HL-60/S4 (cell line): ENCODE measurements around the gene IGF2R.

Experiments used
- in situ Hi-C: fragments of 300-500 bp; cut with MboI; formaldehyde crosslinking; loops from 2 replicates; pipeline ENCODE4 v1.14.3; 2022; ENCODE audit warnings: low sequenced_read_pairs

IGF2R gene

GRCh38 chr6:160070427-160070826 lies 101.5 kb downstream of the IGF2R start:
- in situ Hi-C loops = no loop called here

- in situ Hi-C loops = no loop called here
These were observed 101.9 kb downstream of the IGF2R start for GRCh38 chr6:160070831-160071230.

- in situ Hi-C loops = no loop called here
These were observed 103.2 kb downstream of the IGF2R start for GRCh38 chr6:160071805-160072690.

DNA sequence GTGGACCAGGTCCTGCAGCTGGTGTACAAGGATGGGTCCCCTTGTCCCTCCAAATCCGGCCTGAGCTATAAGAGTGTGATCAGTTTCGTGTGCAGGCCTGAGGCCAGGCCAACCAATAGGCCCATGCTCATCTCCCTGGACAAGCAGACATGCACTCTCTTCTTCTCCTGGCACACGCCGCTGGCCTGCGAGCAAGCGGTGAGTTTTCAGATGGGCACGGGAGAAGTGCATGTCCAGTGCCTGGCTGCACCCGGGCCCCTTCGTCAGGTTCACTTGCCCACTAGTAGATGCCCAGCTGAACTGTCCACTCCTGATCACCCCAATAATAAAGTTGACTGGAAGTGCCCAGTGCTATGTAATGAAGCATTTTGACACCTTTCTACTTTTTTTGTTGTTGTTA lies 104.4 kb downstream of the IGF2R start:
- in situ Hi-C loops = no loop called here

DNA sequence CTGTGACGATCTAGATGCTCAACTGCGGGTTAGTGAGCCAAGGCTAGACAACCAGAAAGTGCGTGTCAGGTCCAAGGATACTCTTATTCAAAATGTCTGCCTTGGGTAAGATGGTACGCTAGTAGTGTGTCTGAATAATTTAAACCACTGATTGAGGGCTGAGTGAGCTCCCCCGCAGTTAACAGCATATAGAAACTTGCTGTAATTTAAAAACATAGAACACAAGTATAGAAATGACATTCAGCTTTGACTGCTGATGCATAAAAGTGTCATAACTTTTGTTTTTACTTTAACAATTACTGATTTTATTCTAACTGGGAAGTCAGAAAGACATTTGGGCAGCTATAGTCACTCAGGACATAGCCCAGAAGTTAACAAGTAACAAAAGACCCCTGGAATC lies 107.1 kb downstream of the IGF2R start:
- in situ Hi-C loops = no loop called here

- in situ Hi-C loops = no loop called here
These were observed 108.1 kb downstream of the IGF2R start for GRCh38 chr6:160077024-160077423.

DNA sequence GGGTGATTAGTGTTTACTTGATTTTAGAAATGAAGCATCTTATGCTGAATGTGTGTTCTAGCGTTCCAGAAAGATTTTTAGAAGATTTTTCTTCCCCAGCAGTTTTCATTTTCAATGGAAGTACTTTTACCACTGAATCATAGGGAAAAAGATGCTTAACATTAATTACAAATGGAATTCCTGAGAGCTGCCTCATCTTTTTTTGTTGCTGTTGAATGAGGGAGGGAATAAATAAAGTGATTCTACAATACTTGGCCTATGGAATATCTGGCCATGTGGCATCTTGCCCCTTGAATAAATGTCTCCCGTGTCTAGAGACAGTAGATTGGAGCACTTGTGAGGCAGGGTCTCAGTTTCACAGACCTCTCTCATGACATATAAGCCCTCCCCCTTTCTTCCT lies 108.6 kb downstream of the IGF2R start:
- in situ Hi-C loops = no loop called here

DNA sequence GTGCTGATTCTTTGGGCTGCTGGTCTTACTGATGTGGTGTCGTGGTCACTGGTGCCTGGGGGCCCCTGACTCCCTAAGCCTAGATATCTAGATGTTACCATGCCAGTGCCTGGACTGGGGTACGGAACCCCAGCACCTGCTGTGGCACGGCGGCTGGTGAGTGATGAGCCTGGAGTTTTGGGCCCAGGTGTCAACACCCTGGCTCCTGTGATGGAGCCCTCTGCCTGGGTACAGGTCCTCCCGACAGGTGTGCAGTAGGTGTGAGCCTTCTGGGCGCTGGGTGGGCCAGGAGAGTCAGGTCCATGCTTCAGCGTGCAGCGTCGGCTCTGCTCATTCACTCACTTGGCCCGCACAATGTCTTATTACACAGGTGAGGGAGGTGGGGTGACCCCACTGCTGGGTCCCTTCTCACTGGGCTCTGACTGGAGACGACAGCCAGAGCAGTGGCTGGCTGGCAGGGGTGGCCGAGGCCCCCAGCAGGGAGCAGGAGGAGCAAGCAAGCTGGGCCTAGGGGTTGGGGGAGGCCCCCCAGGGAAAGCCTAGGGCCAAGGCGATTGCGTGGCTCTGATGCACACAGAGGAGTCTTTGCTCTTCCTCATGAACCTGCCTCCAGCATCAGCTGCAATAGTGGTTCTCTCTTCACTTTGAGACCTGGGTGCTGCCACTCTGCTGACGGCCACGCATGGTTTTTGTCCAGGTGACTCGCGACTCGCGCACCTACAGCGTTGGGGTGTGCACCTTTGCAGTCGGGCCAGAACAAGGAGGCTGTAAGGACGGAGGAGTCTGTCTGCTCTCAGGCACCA lies 110.2 kb downstream of the IGF2R start:
- in situ Hi-C loops = no loop called here

DNA sequence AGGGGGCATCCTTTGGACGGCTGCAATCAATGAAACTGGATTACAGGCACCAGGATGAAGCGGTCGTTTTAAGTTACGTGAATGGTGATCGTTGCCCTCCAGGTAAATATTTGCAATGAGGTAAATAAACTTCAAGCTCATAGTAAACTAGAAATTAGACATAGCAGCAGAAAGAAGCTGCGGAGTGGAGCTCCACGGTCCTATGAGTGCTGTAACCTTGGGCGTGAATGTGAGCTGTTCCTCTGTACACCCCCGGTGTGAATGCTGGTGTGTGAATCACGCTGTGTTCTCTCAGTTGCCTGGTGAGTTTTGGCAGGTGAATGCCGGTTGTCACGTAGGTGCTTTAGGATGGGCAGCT lies 110.8 kb downstream of the IGF2R start:
- in situ Hi-C loops = no loop called here

DNA sequence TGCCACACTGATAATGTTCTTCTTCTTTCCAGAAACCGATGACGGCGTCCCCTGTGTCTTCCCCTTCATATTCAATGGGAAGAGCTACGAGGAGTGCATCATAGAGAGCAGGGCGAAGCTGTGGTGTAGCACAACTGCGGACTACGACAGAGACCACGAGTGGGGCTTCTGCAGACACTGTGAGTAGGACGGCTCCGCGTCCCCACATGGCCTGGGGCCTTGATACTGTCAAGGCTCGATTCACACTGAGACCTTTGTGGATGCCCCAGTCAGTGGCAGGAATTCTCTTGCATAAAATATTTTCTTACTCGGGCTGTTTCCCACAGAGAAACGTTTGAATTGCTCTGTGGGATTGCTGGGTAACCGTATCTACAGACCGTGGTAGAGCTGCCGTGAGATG lies 111.2 kb downstream of the IGF2R start:
- in situ Hi-C loops = no loop called here

GRCh38 chr6:160081398-160081797 lies 112.5 kb downstream of the IGF2R start:
- in situ Hi-C loops = no loop called here

- in situ Hi-C loops = no loop called here
These were observed 113.7 kb downstream of the IGF2R start for GRCh38 chr6:160082627-160083026.

DNA sequence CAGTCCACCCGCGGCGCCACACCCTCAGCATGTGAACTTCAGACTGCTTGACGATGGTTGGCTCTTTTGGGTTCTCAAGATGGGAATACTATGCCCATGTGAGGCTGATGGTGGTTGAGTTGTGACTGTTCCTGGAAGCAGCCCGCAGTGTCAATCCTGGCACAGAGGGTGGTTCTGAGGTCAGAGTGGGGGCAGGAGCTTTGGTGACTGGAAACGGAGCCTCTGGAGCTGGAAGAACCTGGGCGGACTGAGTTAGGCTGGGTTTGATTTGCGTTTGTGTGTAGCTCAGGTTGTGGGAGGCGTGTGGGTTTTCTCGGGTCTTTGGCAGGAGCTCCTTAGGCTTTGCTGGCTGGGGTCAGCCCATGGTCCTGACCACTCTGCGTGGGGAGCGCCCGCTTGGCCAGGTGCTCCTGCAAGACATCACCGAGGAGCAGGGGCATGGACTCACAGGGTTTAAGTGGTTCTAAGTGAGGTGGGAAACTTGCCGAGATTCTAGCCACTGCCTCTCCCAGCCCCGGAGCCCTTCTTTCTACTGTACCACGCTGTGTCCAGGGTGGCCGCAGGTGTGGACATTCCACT lies 115.4 kb downstream of the IGF2R start:
- in situ Hi-C loops = no loop called here

- in situ Hi-C loops = no loop called here
These were observed 116.3 kb downstream of the IGF2R start for GRCh38 chr6:160085226-160085625.

DNA sequence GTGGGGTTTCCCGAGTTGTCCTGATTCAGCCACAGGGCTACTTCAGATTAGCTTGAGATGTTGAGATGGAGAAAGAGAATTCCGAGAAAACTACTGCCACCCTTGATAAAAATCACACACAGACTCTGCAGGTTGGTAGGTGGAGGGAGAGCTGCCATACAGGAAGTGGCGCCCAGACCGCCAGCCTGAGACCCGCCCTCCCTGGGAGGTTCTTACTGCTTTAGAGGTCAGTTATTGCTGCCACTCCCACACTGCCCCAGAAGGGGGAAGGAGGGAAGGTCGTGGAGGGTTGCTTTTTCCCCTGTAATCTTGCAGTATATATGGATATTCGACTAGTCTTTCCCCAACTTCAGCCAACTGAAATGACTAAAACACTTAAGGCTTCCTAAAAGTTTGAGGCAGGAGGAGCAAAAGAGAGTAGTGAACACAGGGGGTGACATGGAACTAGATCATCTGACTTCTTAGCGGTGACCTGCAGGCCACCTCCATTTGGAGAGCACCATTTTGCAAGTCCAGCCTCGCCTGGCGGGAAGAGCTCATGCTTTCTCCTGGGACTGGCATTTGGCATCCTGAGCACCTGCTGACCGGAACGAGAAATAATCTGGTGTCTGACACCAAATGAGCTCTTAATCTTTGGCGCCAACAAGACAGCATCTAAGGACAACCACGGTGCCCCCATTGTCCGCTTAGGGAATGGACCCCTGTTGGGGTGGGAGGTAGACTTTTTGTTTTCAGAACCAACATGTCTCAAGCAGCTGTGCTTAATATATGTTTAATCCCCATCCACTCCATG lies 117.0 kb downstream of the IGF2R start:
- in situ Hi-C loops = no loop called here

DNA sequence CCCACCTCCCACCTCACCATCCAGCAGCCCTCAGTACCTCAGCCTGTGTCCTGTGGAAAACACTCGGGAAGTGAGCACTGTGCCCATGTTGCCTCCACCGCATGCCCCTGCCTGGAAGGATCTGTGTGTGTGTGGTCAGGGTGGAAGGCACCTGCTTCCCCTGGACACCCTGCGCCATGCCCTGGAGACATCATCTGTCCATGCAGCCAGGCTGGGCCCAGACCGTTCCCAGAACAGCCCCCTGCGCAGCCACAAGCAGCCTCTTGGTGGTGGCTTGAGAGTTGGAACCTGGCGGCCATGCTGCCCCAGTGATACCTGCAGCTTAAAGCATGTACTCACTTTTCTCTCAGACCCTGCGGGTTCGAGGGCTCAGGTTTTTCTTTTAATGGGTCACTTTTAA lies 117.9 kb downstream of the IGF2R start:
- in situ Hi-C loops = no loop called here

DNA sequence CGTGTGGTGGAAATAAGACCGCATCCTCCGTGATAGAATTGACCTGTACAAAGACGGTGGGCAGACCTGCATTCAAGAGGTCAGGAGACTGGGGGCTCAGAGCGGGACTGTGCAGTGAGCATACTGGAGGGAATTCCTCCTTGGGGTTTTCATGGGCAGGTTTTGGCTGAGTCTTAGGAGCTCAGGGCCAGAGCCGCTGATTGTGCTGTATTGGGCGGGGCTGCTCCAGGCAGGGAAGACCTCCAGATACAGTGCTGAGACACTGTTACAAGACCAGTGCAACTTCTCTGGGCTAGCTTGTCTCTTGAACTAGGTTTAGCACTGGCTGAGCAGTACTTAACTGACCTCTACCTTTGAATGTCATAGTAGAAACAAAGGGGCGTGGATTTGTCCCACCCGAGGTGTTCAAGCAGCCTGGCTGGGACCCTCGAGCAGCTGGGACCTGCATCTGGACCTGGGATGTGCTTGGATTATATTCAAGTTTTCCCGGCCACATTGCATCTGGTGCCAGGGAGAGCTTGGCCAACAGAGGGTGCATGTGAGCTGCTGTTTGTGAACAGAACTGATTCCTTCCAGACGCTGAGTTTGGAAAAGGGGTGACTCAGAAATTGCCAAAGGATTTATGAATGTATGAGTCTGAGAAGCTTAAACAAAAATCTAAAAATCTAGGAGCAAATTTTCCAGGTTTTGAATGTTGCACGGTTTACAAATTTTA lies 119.3 kb downstream of the IGF2R start:
- in situ Hi-C loops = no loop called here

DNA sequence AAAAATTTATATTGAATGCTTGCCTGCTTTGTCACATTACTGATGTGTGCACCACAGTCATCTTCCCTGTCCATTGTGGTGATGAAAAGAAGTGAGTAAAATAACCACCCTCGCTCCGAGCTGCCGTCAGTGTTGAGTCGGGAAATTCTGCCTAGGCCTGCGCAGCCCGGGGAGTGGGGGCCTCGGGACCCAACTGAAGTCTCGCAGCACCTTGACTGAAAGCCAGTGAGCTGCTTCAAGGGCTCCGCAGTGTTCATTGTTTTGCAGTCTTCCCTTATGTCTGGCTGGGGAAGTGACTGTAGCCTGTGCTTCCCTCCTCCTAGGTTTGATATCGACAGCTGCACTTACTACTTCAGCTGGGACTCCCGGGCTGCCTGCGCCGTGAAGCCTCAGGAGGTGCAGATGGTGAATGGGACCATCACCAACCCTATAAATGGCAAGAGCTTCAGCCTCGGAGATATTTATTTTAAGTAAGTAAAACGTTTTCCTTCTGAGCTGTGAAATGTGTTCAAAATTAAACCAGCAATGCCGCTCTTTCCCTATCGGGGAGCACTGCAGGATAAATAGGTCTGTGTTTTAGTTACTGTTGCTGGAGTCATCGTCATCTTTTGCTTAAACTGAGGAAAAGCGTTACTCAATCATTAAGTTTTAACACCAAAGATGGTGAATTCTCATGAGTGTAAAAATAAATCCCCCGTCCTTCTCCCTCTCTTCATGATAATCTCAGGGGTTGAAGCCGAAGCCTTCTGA lies 120.1 kb downstream of the IGF2R start:
- in situ Hi-C loops = no loop called here

GRCh38 chr6:160089534-160089897 lies 120.6 kb downstream of the IGF2R start:
- in situ Hi-C loops = no loop called here
